ENCODE measurements around the gene SRPK3. TPM values are rescaled to one million over a fixed set of nuclear protein-coding genes. Genes with fewer than 3 reads are reported as not detected.

The SRPK3 gene, protein sequence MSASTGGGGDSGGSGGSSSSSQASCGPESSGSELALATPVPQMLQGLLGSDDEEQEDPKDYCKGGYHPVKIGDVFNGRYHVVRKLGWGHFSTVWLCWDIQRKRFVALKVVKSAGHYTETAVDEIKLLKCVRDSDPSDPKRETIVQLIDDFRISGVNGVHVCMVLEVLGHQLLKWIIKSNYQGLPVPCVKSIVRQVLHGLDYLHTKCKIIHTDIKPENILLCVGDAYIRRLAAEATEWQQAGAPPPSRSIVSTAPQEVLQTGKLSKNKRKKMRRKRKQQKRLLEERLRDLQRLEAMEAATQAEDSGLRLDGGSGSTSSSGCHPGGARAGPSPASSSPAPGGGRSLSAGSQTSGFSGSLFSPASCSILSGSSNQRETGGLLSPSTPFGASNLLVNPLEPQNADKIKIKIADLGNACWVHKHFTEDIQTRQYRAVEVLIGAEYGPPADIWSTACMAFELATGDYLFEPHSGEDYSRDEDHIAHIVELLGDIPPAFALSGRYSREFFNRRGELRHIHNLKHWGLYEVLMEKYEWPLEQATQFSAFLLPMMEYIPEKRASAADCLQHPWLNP
- total RNA-seq: under 0.01 and 0.44 TPM in 2 replicates

DNA sequence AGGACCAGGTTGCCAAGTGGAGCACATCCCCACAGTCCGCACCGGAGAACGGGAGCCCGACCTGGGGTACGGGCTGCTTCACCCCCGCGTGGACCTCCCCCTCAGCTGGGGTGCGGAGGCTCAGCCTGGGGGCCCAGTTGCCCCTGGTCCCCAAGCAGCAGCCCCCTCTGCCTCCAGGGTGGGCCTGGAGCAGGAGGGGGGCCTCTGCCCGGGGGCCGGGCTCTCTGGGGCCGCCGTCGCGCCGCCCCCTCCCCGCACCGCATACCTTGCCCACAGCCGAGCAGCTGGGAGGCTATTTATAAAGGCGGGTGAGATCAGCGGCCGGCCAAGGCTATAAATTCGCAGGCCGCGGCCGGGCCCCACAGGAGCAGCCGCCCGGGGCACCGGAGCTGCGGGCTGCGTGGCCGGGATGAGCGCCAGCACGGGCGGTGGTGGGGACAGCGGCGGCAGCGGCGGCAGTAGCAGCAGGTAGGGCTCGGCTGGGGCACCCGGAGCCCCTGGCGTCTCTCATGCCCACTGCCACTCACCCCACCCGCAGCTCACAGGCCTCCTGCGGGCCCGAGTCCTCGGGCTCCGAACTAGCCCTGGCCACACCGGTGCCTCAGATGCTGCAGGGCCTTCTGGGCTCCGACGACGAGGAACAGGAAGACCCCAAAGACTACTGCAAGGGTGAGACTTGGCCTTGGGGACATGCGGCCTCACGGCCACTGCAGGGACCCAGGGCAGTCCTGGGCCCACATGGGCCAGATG is at the start of gene SRPK3:
SRPK3 (plus strand) TSS at position 364 of the 750 bp plus-strand sequence; CDS start at position 410, 46 bp downstream.

GRCh38 chrX:153763989-153764755 is 16.7 kb upstream of the SRPK3 start, which contains the start of gene PLXNB3:
PLXNB3 (plus strand) TSS chrX:153764249; CDS start chrX:153765536, 1,287 bp downstream.

GRCh38 chrX:153794018-153794896 is 13.4 kb downstream of the SRPK3 start, which contains the start of the genes IDH3G and SSR4:
IDH3G (minus strand) TSS chrX:153794375; CDS start chrX:153794326, 49 bp downstream.
SSR4 (plus strand) TSS chrX:153794668; CDS start chrX:153794688, 20 bp downstream.

DNA sequence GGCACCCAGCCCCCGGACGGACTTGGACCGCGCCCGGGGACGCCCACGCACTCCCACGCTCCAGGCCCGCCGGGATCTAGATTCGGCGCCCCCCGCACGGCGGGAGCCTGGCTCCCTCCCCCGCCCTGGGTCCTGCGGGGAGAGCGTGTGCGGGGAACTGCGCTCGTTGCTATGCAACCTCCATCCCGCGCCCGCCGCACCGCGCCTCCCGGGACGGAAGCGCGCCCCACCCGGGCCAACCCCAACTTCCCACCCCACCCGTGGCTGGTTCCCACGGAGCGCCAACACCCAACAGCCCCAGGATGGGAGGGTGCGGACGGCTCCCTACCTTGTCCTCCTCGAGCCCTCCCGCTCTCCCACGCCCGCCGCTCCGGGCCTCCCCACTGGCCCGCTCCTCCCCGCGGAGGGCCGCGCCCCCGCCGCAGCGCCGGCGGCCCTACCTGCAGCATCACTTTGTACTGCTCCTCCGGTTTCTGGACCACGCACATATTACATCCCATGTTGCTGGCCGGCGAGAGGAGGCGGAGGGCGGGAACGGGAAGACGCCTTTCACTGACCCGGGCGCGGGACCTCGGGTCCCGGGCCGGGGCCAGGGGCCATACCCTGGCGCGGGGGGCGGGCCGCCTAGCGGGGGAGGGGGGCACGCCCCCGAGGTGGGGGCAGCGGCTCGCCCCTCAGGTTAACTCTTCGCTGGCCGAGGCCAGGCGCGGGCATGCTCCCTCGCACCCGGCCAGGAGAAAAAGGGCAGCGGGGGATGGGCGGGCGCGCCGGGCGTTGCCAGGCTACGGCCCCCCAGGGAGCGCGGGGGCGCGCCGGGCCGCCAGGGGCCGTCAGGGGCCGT is 49.2 kb downstream of the SRPK3 start, which contains the start of gene PDZD4:
PDZD4 (minus strand) TSS at position 746 of the 841 bp plus-strand sequence; CDS start at position 500, 246 bp downstream.

Other genes with a start within 250 kb of the SRPK3 start
- 28.4 and 38.2 TPM in 2 replicates for gene CCNQ, start 181.9 kb upstream of the SRPK3 start, total RNA-seq
- gene DUSP9, start 133.8 kb upstream of the SRPK3 start, total RNA-seq: under 0.01 and 0.13 TPM in 2 replicates
- gene PNCK, start 107.2 kb upstream of the SRPK3 start, total RNA-seq: not detected in 2 replicates
- gene SLC6A8, start 93.1 kb upstream of the SRPK3 start, total RNA-seq: 1.6 and 5.5 TPM in 2 replicates
- gene BCAP31, start 56.7 kb upstream of the SRPK3 start, total RNA-seq: 200 and 266 TPM in 2 replicates
- 7.0 and 15.4 TPM in 2 replicates for gene ABCD1, start 56.2 kb upstream of the SRPK3 start, total RNA-seq
- gene PLXNB3, start 16.8 kb upstream of the SRPK3 start, total RNA-seq: 2.9 and 20.6 TPM in 2 replicates
- gene IDH3G, start 13.3 kb downstream of the SRPK3 start, total RNA-seq: 48.1 and 67.7 TPM in 2 replicates
- 112 and 142 TPM in 2 replicates for gene SSR4, start 13.6 kb downstream of the SRPK3 start, total RNA-seq
- 0.76 TPM in 1 of 2 replicates, not detected in the other for gene PDZD4, start 49.5 kb downstream of the SRPK3 start, total RNA-seq
- gene L1CAM, start 105.1 kb downstream of the SRPK3 start, total RNA-seq: 0.16 and 0.88 TPM in 2 replicates
- gene AVPR2, start 123.6 kb downstream of the SRPK3 start, total RNA-seq: 1.4 and 1.9 TPM in 2 replicates
- 10.9 and 14.9 TPM in 2 replicates for gene ARHGAP4, start 145.2 kb downstream of the SRPK3 start, total RNA-seq
- 41.8 and 46.9 TPM in 2 replicates for gene NAA10, start 154.0 kb downstream of the SRPK3 start, total RNA-seq
- 16.5 and 28.8 TPM in 2 replicates for gene RENBP, start 163.6 kb downstream of the SRPK3 start, total RNA-seq
- gene HCFC1, start 190.8 kb downstream of the SRPK3 start, total RNA-seq: 11.7 and 29.4 TPM in 2 replicates
- 5.7 and 7.2 TPM in 2 replicates for gene TMEM187, start 191.7 kb downstream of the SRPK3 start, total RNA-seq
- 45.5 and 57.6 TPM in 2 replicates for gene IRAK1, start 238.9 kb downstream of the SRPK3 start, total RNA-seq